ENCODE measurements around the gene PIAS1. TPM values are rescaled to one million over a fixed set of nuclear protein-coding genes. Genes with fewer than 3 reads are reported as not detected.
A peak's percentile ranks its signal among the peaks of the same experiment; 100 is the strongest.
"Not testable (repeated sequence)": the region's sequence is repeated elsewhere in the genome, so short reads cannot be mapped to it uniquely, and the experiment has no call there.

PIAS1 gene
- total and polyA plus RNA-seq, 11 donors, result 6.2 to 37.8 (median 29.4) TPM

DNA sequence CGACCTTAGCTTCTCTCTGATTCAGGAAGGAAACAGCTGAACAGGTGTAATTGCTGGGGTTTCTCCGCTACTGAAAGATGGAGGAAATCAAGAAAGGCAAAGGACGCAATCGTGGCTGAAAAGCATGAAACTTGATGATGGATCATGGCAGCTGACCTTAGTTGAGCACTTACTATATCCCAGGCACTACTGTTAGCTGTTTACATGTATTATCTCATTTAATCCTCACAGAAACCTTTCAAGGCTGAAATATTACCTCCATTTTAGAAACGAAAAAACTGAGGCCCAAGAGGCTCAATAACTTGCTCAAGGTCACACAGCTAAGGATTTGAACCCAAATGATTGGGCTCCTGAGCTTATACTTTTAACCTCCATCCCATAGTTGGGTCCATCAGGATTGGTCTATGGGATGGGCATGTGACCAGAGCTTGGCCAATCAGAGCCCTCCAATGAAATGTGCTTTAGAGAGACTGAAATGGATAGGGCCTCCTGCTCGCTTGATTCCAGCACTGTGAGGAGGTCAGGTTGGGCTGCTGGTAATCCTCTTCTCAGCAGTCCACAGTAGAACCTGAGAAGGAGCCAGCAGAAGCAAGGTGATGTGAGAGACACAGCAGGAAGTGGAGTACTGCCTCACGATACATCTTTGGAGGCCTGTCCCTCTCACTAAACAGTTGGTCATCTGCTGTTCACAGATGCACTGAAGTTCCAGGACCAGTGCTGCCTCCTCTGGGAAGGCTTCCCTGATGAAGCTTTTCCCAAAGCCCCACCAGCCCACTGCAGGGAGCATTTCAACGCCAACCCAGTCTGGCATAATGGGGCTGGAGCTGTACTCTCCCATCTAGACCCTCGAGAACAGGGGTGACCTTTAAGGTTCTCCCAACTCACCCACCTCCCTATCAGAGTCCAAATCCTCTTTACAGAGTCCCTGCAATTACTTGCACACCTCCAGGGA is 165.0 kb downstream of the PIAS1 start:
- Histone ChIP-seq H3K36me3 (peaks cover 0 to 14% (median 0%) of the 10 kb centered on the region in 9 donors), H3K27ac (no peak overlapping the region), H3K4me1 (peaks cover 0 to 39% (median 0%) of the 10 kb centered on the region in 12 donors), H3K27me3 (no peaks in the 10 kb centered on the region), H3K4me3 (no peak overlapping the region), H3K9me3 (no peaks in the 10 kb centered on the region)
- DNase-seq (peak in 1 of 5 donors; percentile 5), ATAC-seq (no peak)
- intact Hi-C loops (cut with DNase I), result no loop called here
- no peak for TF ChIP-seq POLR2A (IDR thresholded peaks at IDR 0.05)
- TF ChIP-seq, protein P1, sequence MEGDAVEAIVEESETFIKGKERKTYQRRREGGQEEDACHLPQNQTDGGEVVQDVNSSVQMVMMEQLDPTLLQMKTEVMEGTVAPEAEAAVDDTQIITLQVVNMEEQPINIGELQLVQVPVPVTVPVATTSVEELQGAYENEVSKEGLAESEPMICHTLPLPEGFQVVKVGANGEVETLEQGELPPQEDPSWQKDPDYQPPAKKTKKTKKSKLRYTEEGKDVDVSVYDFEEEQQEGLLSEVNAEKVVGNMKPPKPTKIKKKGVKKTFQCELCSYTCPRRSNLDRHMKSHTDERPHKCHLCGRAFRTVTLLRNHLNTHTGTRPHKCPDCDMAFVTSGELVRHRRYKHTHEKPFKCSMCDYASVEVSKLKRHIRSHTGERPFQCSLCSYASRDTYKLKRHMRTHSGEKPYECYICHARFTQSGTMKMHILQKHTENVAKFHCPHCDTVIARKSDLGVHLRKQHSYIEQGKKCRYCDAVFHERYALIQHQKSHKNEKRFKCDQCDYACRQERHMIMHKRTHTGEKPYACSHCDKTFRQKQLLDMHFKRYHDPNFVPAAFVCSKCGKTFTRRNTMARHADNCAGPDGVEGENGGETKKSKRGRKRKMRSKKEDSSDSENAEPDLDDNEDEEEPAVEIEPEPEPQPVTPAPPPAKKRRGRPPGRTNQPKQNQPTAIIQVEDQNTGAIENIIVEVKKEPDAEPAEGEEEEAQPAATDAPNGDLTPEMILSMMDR (IDR thresholded peaks at IDR 0.05), result no peak
- 96 to 98% (median 97%) methylated on average over 9 of the region's 9 CpGs for WGBS, 4 donors

DNA sequence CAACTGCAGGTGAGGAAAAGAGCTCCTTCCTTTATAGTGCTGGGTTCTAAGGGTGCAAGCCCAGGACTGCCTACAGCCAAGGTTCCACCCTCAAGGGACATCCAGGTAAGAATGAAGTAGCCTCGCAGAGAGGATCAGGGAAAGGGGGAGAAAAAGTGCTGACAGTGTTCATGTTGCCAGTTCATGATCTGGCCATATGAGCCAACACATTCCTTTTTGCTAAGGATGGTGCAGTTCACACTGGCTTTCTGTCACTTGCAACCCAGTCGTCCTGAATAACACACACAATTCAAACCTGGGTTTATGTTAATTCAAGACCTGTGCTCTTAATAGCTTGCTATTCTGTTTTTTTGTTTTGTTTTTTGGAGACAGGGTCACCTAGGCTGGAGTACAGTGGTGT is 166.4 kb downstream of the PIAS1 start:
- no peaks in the 10 kb centered on the region for H3K9me3 ChIP-seq
- no peak for TF ChIP-seq POLR2A (IDR thresholded peaks at IDR 0.05)
- TF ChIP-seq, protein P1 (IDR thresholded peaks at IDR 0.05), result no peak
- DNase-seq (no peak), ATAC-seq (no peak)
- peaks cover 0 to 27% (median 0%) of the 10 kb centered on the region in 12 donors for H3K4me1 ChIP-seq
- H3K4me3 ChIP-seq, result no peak overlapping the region
- intact Hi-C loops (cut with DNase I), result loop anchor here in 1 of 10 donors (10.0 kb wide), 1 partner anchor 56 kb away; no protein-coding TSS in a partner anchor
- H3K36me3 ChIP-seq, result peaks cover 0 to 11% (median 0%) of the 10 kb centered on the region in 9 donors
- H3K27me3 ChIP-seq, result no peaks in the 10 kb centered on the region
- H3K27ac ChIP-seq, result no peak overlapping the region
- 89 to 98% (median 96%) methylated on average over 2 of the region's 2 CpGs for WGBS, 4 donors

DNA sequence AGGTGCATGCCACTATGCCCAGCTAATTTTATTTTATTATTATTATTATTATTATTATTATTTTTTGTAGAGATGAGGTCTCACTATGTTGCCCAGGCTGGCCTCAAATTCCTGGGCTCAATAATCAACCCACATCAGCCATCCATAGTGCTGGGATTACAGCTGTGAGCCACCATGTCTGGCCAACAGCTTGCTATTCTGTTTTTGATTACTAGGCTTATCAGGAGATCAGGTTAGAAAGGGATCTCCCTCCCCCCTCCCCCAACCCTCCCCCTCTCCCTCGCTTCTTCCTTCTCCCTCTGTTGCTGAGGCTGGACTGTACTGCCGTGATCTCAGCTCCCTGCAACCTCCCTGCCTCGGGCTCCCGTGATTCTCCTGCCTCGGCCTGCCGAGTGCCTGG is 166.9 kb downstream of the PIAS1 start:
- no peaks in the 10 kb centered on the region for H3K9me3 ChIP-seq
- H3K27ac ChIP-seq, result no peak overlapping the region
- intact Hi-C loops (cut with DNase I), result loop anchor here in 1 of 10 donors (10.0 kb wide), 1 partner anchor 56 kb away; no protein-coding TSS in a partner anchor
- WGBS, 4 donors, result 98 to 100% (median 99%) methylated on average over 6 of the region's 6 CpGs
- H3K4me3 ChIP-seq, result no peak overlapping the region
- H3K36me3 ChIP-seq, result peaks cover 0 to 6% (median 0%) of the 10 kb centered on the region in 9 donors
- ATAC-seq (no peak), DNase-seq (peak in 2 of 5 donors; percentile 5 to 12)
- no peaks in the 10 kb centered on the region for H3K27me3 ChIP-seq
- TF ChIP-seq POLR2A (IDR thresholded peaks at IDR 0.05), result no peak
- TF ChIP-seq, protein P1 (IDR thresholded peaks at IDR 0.05), result no peak
- peaks cover 0 to 23% (median 0%) of the 10 kb centered on the region in 12 donors for H3K4me1 ChIP-seq

DNA sequence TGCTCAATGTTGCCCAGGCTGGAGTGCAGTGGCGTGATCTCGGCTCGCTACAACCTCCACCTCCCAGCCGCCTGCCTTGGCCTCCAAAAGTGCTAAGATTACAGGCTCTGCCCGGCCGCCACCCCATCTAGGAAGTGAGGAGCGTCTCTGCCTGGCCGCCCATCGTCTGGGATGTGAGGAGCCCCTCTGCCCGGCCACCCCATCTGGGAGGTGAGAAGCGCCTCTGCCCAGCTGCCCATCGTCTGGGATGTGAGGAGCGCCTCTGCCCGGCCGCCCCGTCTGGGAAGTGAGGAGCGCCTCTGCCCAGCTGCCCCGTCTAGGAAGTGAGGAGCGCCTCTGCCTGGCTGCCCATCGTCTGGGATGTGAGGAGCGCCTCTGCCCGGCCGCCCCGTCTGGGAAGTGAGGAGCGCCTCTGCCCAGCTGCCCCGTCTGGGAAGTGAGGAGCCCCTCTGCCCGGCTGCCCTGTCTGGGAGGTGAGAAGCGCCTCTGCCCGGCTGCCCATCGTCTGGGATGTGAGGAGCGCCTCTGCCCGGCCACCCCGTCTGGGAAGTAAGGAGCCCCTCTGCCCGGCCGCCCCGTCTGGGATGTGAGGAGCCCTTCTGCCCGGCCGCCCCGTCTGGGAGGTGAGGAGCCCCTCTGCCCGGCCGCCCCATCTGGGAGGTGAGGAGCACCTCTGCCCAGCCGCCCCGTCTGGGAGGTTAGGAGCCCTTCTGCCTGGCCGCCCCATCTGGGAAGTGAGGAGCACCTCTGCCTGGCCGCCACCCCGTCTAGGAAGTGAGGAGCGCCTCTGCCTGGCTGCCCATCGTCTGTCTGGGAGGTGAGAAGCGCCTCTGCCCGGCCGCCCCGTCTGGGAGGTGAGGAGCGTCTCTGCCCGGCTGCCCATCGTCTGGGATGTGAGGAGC is 167.7 kb downstream of the PIAS1 start:
- H3K36me3 ChIP-seq, H3K4me3 ChIP-seq, H3K27me3 ChIP-seq, H3K27ac ChIP-seq, ATAC-seq, H3K9me3 ChIP-seq: not testable (repeated sequence)
- H3K4me1 ChIP-seq, result peaks cover 0 to 15% (median 0%) of the 10 kb centered on the region in 12 donors
- 87 to 96% (median 93%) methylated on average over 12 to 55 of the region's 55 CpGs for WGBS, 4 donors
- intact Hi-C loops (cut with DNase I), result loop anchor here in 1 of 10 donors (10.0 kb wide), 1 partner anchor 57 kb away; no protein-coding TSS in a partner anchor
- peak in 1 of 5 donors; percentile 13 for DNase-seq

DNA sequence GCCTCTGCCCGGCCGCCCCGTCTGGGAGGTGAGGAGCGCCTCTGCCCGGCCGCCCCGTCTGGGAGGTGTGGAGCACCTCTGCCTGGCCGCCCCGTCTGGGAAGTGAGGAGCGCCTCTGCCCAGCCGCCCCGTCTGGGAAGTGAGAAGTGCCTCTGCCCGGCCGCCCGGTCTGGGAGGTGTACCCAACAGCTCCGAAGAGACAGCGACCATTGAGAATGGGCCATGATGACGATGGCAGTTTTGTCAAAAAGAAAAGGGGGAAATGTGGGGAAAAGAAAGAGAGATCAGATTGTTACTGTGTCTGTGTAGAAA is 168.3 kb downstream of the PIAS1 start:
- 90 to 95% (median 95%) methylated on average over 12 to 18 of the region's 18 CpGs for WGBS, 4 donors
- peaks cover 0 to 10% (median 0%) of the 10 kb centered on the region in 12 donors for H3K4me1 ChIP-seq
- not testable (repeated sequence) for H3K9me3 ChIP-seq, H3K27me3 ChIP-seq, H3K36me3 ChIP-seq, DNase-seq, H3K27ac ChIP-seq, ATAC-seq, H3K4me3 ChIP-seq
- intact Hi-C loops (cut with DNase I), result loop anchor here in 1 of 10 donors (10.0 kb wide), 1 partner anchor 58 kb away; no protein-coding TSS in a partner anchor
